Mucosa of descending colon (tissue), 3 donors: ENCODE results near the gene PROM1. TPM values are rescaled to one million over a fixed set of nuclear protein-coding genes. Genes with fewer than 3 reads are reported as not detected.

ENCODE experiments used
- ATAC-seq: fragments of 200-7000 bp; cut with Tn5 transposase; one replicate; pipeline ENCODE4 v1.9.1; 2020; ENCODE audit warnings: mild to moderate bottlenecking, moderate library complexity
- DNase-seq, 3 donors: peaks; one replicate each; pipeline ENCODE4 v3.0.0-alpha.2; 2020
- H3K36me3 ChIP-seq: fragments of 200-600 bp; one replicate; pipeline ENCODE4 v1.8.0; 2021; ENCODE audit warnings: low read depth, mild to moderate bottlenecking
- H3K4me1 ChIP-seq: fragments of 200-600 bp; one replicate; pipeline ENCODE4 v1.8.0; 2021; ENCODE audit warnings: low read depth, mild to moderate bottlenecking
- H3K4me3 ChIP-seq: fragments of 200-600 bp; one replicate; pipeline ENCODE4 v1.8.0; 2021; ENCODE audit warnings: mild to moderate bottlenecking
- H3K9me3 ChIP-seq: fragments of 200-600 bp; one replicate; pipeline ENCODE4 v1.8.0; 2021; ENCODE audit warnings: mild to moderate bottlenecking
- CTCF ChIP-seq: fragments of 200-600 bp; IDR thresholded peaks from one replicate; pipeline ENCODE4 v1.8.0; 2022; ENCODE audit warnings: antibody characterized with exemption, mild to moderate bottlenecking
- intact Hi-C, 2 donors: fragments of 100-400 bp; cut with DNase I in 1 of 2; cut with micrococcal nuclease in 1 of 2; formaldehyde crosslinking; loops; one replicate each; pipeline versions ENCODE4 v1.11.0 to v1.11.1; 2022; cut with DNase I, micrococcal nuclease
- total RNA-seq, 3 donors: library from RNA; stranded (reverse); fragmentation: NEBNext Ultra II Directional in 2 of 3; extraction: Animal tissue kit (Norgen Biotek cat#: 25700) in 2 of 3; gene quantifications; one replicate each; pipeline versions ENCODE4 v1.2.1 to v1.2.4, GENCODE V29; 2021 to 2023
- donor health status: DM: no; HTN: no; CAD: no; lungs with moderate emphysema.
- donor health status: DM: no; HTN: no; CAD: no.
- donor health status: DM: no; HTN: yes; CAD: no.

The PROM1 gene
- total RNA-seq, 3 donors from 2014 or later, result 52.0 to 136 (median 69.6) TPM

- Histone ChIP-seq H3K36me3 (no peaks in the 10 kb centered on the region), H3K4me1 (no peaks in the 10 kb centered on the region), H3K9me3 (no peaks in the 10 kb centered on the region), H3K4me3 (no peak overlapping the region)
- TF ChIP-seq CTCF, result no peak
- DNase-seq, result no peak
- intact Hi-C loops, result no loop called here
- ATAC-seq, result no peak
These were observed 21.2 kb downstream of the PROM1 start for GRCh38 chr4:16062601-16063000.

- no peak for TF ChIP-seq CTCF
- DNase-seq (no peak), ATAC-seq (peak; percentile 42)
These were observed 27.0 kb downstream of the PROM1 start for GRCh38 chr4:16056681-16057385.

GRCh38 chr4:16055873-16056272 lies 27.9 kb downstream of the PROM1 start:
- no peak for ATAC-seq
- intact Hi-C loops, result no loop called here
- Histone ChIP-seq H3K4me1 (peaks cover 6% of the 10 kb centered on the region), H3K9me3 (no peaks in the 10 kb centered on the region), H3K36me3 (no peaks in the 10 kb centered on the region), H3K4me3 (no peak overlapping the region)
- TF ChIP-seq CTCF, result no peak
- DNase-seq, result no peak

More at GRCh38 chr4:16056681-16057385, 27.0 kb downstream of the PROM1 start:
- H3K4me1 ChIP-seq, result peaks cover 6% of the 10 kb centered on the region
- no peaks in the 10 kb centered on the region for H3K36me3 ChIP-seq
- no peak overlapping the region for H3K4me3 ChIP-seq
- intact Hi-C loops, result no loop called here
- H3K9me3 ChIP-seq, result no peaks in the 10 kb centered on the region

- TF ChIP-seq CTCF, result no peak
- Histone ChIP-seq H3K4me1 (peaks cover 6% of the 10 kb centered on the region), H3K36me3 (no peaks in the 10 kb centered on the region), H3K9me3 (no peaks in the 10 kb centered on the region), H3K4me3 (no peak overlapping the region)
- DNase-seq, result no peak
- no peak for ATAC-seq
- intact Hi-C loops, result no loop called here
These were observed 28.4 kb downstream of the PROM1 start for GRCh38 chr4:16055471-16055870.

- no peak for DNase-seq
- intact Hi-C loops, result no loop called here
- Histone ChIP-seq H3K4me1 (peaks cover 6% of the 10 kb centered on the region), H3K36me3 (no peaks in the 10 kb centered on the region), H3K9me3 (no peaks in the 10 kb centered on the region), H3K4me3 (no peak overlapping the region)
- ATAC-seq, result no peak
- no peak for TF ChIP-seq CTCF
These were observed 30.9 kb downstream of the PROM1 start for GRCh38 chr4:16052939-16053338.
